ENCODE results near the gene ADGB.

GRCh38 chr6:146670161-146670560 lies 71.4 kb downstream of the ADGB start:
- TF ChIP-seq CTCF (IDR thresholded peaks at IDR 0.05), result no peak
- no peak for TF ChIP-seq EZH2 (IDR thresholded peaks at IDR 0.05; ENCODE audit: borderline replicate concordance, insufficient read depth, low read depth, low read length, poor library complexity, severe bottlenecking)

All from B cell (primary cell).